ENCODE measurements around the gene CETP. TPM values are rescaled to one million over a fixed set of nuclear protein-coding genes. Genes with fewer than 3 reads are reported as not detected.

Gene CETP, protein sequence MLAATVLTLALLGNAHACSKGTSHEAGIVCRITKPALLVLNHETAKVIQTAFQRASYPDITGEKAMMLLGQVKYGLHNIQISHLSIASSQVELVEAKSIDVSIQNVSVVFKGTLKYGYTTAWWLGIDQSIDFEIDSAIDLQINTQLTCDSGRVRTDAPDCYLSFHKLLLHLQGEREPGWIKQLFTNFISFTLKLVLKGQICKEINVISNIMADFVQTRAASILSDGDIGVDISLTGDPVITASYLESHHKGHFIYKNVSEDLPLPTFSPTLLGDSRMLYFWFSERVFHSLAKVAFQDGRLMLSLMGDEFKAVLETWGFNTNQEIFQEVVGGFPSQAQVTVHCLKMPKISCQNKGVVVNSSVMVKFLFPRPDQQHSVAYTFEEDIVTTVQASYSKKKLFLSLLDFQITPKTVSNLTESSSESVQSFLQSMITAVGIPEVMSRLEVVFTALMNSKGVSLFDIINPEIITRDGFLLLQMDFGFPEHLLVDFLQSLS
- total RNA-seq = 1 to 10 TPM in 1 of 4 donors, under 1 TPM in 1, not detected in 2; 0.58 to 2.8 TPM

DNA sequence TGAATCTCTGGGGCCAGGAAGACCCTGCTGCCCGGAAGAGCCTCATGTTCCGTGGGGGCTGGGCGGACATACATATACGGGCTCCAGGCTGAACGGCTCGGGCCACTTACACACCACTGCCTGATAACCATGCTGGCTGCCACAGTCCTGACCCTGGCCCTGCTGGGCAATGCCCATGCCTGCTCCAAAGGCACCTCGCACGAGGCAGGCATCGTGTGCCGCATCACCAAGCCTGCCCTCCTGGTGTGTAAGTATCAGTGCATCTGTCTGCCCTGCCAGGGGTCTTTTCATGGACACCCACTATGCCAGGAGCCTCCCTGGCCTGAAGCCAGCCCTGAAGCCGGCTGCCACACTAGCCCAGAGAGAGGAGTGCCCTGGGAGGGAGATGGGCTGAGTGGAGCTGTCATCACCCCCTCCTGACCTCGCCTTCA lies at the start of gene CETP:
TSS of gene CETP (plus strand) at position 100 of the 431 bp plus-strand sequence. CDS start at position 130, 30 bp downstream.
- no peaks in the 10 kb centered on the region for H3K27me3 ChIP-seq
- intact Hi-C loops (cut with DNase I; ENCODE audit: low total_unique reads) = no loop called here
- no peaks in the 10 kb centered on the region for H3K36me3 ChIP-seq
- no peaks in the 10 kb centered on the region for H3K4me1 ChIP-seq
- no peak for TF ChIP-seq POLR2A (IDR thresholded peaks at IDR 0.05)
- TF ChIP-seq, protein P1, sequence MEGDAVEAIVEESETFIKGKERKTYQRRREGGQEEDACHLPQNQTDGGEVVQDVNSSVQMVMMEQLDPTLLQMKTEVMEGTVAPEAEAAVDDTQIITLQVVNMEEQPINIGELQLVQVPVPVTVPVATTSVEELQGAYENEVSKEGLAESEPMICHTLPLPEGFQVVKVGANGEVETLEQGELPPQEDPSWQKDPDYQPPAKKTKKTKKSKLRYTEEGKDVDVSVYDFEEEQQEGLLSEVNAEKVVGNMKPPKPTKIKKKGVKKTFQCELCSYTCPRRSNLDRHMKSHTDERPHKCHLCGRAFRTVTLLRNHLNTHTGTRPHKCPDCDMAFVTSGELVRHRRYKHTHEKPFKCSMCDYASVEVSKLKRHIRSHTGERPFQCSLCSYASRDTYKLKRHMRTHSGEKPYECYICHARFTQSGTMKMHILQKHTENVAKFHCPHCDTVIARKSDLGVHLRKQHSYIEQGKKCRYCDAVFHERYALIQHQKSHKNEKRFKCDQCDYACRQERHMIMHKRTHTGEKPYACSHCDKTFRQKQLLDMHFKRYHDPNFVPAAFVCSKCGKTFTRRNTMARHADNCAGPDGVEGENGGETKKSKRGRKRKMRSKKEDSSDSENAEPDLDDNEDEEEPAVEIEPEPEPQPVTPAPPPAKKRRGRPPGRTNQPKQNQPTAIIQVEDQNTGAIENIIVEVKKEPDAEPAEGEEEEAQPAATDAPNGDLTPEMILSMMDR (IDR thresholded peaks at IDR 0.05) = no peak
- H3K27ac ChIP-seq = no peak within 1 kb of the TSS
- H3K4me3 ChIP-seq = no peak within 1 kb of the TSS
- DNase-seq = no peak
- no peaks in the 10 kb centered on the region for H3K9me3 ChIP-seq

DNA sequence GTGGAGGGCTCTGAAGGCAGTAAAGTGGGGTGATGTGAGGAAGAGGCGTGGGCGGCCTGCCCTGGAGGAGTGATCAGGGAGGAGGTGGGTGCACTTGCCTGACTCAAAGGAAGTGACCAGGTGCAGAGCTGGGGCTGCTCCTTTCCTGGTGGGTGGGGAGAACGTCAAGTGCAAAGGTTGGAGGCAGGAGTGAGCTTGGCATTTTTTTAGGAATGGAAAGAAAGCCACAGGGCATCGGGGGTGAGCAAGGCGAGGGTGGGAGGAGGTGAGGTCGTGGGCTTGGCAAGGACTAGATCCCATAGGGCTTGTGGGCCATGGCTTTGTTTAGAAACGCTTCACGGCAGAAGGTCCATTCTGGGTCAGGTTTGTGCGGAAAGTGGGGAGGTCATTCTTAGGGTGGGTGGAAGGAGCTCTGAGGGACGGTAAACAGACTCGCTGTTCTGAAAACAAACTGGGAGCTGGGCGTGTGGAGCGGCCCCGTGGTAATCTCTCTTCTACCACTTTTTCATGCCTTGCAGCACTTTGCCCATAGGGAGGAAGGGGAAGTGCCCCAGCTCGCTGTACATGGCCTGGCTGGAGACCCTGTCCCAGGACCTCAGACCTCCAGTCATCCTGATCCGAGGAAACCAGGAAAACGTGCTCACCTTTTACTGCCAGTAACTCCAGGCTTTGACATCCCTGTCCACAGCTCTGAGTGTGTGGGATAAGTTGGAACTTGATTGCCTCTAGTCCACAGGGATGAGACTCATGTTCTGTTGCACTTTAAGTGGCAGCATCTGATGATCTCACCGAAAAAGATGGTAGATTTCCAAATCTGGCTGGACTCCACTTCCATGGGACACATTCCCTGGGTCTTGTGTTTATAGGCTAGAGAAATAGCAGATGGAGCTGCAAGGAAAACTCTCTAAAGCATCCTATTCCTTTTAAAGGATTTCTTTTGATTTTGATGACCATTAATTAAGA lies 48.7 kb upstream of the CETP start:
- no peaks in the 10 kb centered on the region for H3K4me1 ChIP-seq
- no peaks in the 10 kb centered on the region for H3K27me3 ChIP-seq
- no peak for DNase-seq
- no peak for TF ChIP-seq POLR2A (IDR thresholded peaks at IDR 0.05)
- TF ChIP-seq, protein P1 (IDR thresholded peaks at IDR 0.05) = no peak
- H3K9me3 ChIP-seq = no peaks in the 10 kb centered on the region
- intact Hi-C loops (cut with DNase I; ENCODE audit: low total_unique reads) = no loop called here
- no peaks in the 10 kb centered on the region for H3K36me3 ChIP-seq
- H3K4me3 ChIP-seq = no peak overlapping the region
- no peak overlapping the region for H3K27ac ChIP-seq

DNA sequence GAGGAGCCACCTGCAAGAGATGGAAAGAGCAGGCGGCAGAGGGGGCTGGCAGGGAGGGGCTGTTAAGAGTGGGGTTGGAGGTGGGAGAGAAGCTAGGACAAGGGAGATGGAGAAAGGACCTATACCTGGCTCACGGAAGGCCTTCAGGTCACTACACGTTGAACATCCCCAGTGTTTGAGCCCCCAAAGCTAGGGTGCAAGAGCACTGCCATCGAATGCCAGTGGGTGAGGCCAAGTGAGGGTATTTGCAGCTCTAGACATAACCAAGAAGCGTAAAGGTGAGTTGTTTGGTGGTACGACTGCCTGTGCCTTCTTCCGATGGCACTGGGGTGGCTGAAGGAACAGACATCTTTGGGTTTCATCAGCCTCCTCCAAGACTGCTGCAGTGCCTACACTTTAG lies 46.9 kb upstream of the CETP start:
- Histone ChIP-seq H3K27me3 (no peaks in the 10 kb centered on the region), H3K27ac (peak overlapping the region in 1 of 2 donors; percentile 48), H3K9me3 (no peaks in the 10 kb centered on the region), H3K4me3 (no peak overlapping the region), H3K4me1 (no peaks in the 10 kb centered on the region), H3K36me3 (no peaks in the 10 kb centered on the region)
- intact Hi-C loops (cut with DNase I; ENCODE audit: low total_unique reads) = no loop called here
- no peak for TF ChIP-seq POLR2A (IDR thresholded peaks at IDR 0.05)
- TF ChIP-seq, protein P1 (IDR thresholded peaks at IDR 0.05) = no peak
- DNase-seq = no peak

DNA sequence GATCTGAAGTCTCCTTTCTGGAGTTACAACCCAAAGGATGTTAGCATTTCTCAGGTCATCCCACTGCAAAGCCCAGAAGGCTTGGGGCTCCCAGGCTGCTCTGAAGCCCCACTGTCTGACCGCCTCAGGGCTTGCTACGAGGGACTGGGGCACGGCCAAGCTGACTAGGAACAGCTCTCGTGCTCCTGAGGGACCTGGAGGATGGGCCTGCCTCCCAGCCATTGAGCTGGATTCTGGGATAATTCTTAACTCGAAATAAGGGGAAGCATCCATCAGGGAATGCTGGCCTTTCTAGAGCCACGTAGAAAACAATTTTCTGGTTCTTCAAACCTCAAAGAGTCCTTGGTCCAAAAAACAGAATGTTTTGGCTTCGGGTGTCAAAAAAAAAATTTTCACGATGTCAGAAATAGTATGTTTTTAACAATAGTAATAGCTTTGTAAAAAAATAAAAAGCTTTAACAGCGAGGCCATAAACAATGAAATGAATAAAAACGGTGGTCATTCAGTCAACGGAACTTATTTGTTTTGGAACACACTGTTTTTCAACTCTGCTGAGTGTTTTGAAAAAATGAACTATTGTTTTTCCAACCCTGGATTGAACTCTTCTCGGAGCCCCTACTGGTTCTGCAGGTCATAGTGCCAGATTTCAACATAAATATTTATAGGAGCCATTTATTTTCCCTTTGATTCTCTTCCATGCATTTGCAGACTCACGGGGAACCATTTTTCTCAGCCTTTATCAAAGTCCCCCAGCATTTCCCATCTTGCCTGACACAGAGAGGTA lies 46.2 kb upstream of the CETP start:
- H3K27ac ChIP-seq = peak overlapping the region; percentile 3 to 53
- H3K36me3 ChIP-seq = no peaks in the 10 kb centered on the region
- intact Hi-C loops (cut with DNase I; ENCODE audit: low total_unique reads) = no loop called here
- H3K27me3 ChIP-seq = no peaks in the 10 kb centered on the region
- H3K9me3 ChIP-seq = no peaks in the 10 kb centered on the region
- H3K4me3 ChIP-seq = no peak overlapping the region
- TF ChIP-seq POLR2A (IDR thresholded peaks at IDR 0.05) = peak in 1 of 2 donors; percentile 21
- TF ChIP-seq, protein P1 (IDR thresholded peaks at IDR 0.05) = no peak
- DNase-seq = no peak
- H3K4me1 ChIP-seq = no peaks in the 10 kb centered on the region

Measured in uterus (tissue), 4 donors.